ENCODE measurements around the gene POU2F3. TPM values are rescaled to one million over a fixed set of nuclear protein-coding genes. Genes with fewer than 3 reads are reported as not detected.

Gene POU2F3
- total RNA-seq, 1 donor from 2014 or later: 0.98 TPM

DNA sequence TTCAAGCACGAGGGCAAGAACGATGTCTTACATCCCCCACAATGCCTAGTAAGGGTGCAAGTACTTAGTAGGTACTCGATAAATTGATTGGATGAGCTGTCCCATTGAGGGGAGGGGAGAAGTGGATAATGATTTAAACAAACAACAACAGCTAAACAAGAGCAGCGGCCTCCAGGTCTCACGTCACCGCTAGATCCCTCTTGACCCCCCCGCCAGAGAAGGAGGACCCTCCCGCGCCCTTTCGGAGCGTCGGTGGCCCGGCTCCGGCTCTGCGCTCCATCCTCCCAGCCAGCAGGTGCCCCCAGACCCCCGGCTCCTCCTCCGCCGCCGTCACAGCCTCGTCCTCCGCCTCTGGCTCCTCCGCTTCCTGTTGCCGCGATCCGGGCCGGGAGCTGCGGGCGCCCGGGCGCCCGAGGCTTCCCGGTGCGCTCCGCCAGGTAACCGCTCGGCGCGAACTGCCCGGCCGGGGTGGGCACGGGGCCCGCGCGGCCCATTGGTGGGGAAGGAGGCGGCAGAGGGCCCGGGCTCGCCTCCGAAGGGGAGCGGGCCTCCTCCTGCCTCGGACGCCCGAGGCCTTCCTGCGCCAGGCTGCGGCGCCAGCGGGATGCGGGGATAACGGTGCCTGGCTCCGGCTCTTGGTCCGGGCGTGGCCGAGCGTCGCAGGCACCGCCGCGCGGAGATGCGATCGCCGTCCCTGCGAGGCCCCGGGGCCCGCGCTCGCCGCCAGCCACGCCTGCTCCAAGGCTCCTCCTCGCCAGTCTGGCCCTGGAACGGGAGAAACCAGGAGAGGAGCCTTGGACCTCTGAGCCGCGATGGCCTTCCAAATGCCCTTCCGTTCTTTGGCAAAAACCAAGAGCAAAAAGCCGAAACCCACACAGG is 85.2 kb downstream of the POU2F3 start, which contains the start of gene TLCD5:
TLCD5 (plus strand) TSS at position 368 of the 879 bp plus-strand sequence. CDS start 2,143 bp downstream, outside the sequence.
- Mint-ChIP-seq H3K36me3 (peaks cover 6% of the 10 kb centered on the region), H3K4me1 (peaks cover 29% of the 10 kb centered on the region), H3K27me3 (ENCODE audit: low read depth) (no peaks in the 10 kb centered on the region), H3K9me3 (no peaks in the 10 kb centered on the region), H3K27ac (peak within 1 kb of the TSS; percentile 96), H3K4me3 (peak within 1 kb of the TSS; percentile 79)
- TF ChIP-seq, protein P1, sequence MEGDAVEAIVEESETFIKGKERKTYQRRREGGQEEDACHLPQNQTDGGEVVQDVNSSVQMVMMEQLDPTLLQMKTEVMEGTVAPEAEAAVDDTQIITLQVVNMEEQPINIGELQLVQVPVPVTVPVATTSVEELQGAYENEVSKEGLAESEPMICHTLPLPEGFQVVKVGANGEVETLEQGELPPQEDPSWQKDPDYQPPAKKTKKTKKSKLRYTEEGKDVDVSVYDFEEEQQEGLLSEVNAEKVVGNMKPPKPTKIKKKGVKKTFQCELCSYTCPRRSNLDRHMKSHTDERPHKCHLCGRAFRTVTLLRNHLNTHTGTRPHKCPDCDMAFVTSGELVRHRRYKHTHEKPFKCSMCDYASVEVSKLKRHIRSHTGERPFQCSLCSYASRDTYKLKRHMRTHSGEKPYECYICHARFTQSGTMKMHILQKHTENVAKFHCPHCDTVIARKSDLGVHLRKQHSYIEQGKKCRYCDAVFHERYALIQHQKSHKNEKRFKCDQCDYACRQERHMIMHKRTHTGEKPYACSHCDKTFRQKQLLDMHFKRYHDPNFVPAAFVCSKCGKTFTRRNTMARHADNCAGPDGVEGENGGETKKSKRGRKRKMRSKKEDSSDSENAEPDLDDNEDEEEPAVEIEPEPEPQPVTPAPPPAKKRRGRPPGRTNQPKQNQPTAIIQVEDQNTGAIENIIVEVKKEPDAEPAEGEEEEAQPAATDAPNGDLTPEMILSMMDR (IDR thresholded peaks at IDR 0.05; ENCODE audit: unreplicated experiment): no peak
- DNase-seq (ENCODE audit: low spot score in 2 of 2, unreplicated experiment in 2 of 2): peak; percentile 56 to 80

DNA sequence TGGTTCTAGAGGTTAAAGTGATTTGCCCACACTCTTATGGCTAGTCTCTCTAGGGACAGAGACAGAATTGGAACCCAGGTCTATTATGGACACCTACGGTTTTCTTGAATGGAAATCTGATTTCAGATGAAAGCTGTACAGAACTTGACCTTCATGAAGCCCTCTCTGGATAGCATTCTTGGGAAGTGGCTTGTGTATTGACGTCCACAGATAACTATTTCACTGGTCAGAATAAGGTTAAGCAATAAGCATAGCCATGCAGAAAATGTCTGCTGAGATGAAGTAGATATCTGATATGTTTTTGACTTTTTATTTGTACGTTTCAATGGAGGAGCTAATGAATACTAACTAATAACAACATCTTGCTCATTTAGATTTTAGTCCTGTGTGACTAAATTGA is 86.3 kb downstream of the POU2F3 start:
- peaks cover 8% of the 10 kb centered on the region for H3K36me3 Mint-ChIP-seq
- peaks cover 34% of the 10 kb centered on the region for H3K4me1 Mint-ChIP-seq
- H3K9me3 Mint-ChIP-seq: no peaks in the 10 kb centered on the region
- no peaks in the 10 kb centered on the region for H3K27me3 Mint-ChIP-seq (ENCODE audit: low read depth)
- TF ChIP-seq, protein P1 (IDR thresholded peaks at IDR 0.05; ENCODE audit: unreplicated experiment): no peak
- H3K4me3 Mint-ChIP-seq: peak overlapping the region; percentile 79
- H3K27ac Mint-ChIP-seq: peak overlapping the region; percentile 96
- no peak for DNase-seq (ENCODE audit: low spot score in 2 of 2, unreplicated experiment in 2 of 2)

DNA sequence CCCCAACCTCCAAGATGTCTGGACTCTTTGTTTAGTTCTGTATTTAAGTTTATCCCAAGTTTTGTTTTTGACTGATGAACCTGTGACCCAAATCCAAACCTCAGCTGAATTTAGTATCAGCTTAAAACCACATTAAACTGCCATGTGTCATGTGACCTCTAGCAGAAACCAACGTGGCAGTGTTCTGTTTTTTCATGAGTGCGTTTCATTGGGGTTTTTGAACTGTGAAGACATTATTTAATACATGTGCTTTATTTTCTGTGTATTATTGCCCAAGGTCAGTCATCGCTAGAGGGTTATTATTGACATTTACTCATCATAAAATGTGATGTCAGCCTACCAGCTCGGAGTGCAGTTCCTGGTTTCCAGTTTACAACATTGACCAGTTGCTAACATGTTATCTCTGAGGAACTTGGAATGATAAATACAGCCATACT is 86.9 kb downstream of the POU2F3 start:
- H3K9me3 Mint-ChIP-seq: no peaks in the 10 kb centered on the region

DNA sequence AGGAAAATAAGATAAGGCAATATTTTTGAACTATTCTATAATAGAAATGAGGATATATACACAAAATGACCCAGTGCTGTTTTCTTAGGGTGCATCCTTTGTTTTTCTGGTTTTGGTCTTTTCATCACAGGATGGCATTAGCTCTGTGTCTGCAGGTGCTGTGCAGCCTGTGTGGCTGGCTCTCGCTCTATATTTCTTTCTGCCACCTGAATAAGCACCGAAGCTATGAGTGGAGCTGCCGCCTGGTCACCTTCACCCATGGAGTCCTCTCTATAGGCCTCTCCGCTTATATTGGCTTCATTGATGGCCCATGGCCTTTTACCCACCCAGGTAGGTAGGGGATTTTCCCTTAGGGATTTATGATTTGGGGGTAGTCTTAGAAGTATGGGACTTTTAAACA is 87.4 kb downstream of the POU2F3 start:
- Mint-ChIP-seq H3K4me1 (peaks cover 43% of the 10 kb centered on the region), H3K27me3 (ENCODE audit: low read depth) (no peaks in the 10 kb centered on the region)

More for the DNA sequence above, 86.9 kb downstream of the POU2F3 start:
- DNase-seq (ENCODE audit: low spot score in 2 of 2, unreplicated experiment in 2 of 2): no peak
- Mint-ChIP-seq H3K27me3 (ENCODE audit: low read depth) (no peaks in the 10 kb centered on the region), H3K4me3 (peak overlapping the region; percentile 79), H3K4me1 (peaks cover 41% of the 10 kb centered on the region), H3K27ac (peak overlapping the region; percentile 96), H3K36me3 (peaks cover 8% of the 10 kb centered on the region)
- TF ChIP-seq, protein P1 (IDR thresholded peaks at IDR 0.05; ENCODE audit: unreplicated experiment): no peak

DNA sequence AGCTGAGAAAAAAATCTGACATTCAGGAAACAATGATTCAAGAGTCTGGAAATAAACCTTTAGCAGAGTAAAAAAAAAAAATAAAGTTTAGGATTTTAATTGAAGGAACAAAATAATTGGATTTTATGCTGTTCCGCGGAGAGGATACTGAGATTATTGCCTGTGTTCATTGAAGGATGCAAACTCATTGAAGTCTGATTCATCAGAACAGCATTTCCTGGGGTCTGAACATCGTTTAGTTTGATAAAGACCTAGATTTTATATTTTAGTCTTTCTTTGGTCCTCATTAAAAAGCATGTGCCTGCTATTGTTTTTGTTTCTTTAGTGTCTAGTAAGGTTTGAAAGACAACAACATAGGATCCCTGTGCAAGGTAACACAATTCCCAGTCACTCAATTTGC is 89.6 kb downstream of the POU2F3 start:
- H3K27me3 Mint-ChIP-seq (ENCODE audit: low read depth): no peaks in the 10 kb centered on the region
- H3K36me3 Mint-ChIP-seq: peaks cover 8% of the 10 kb centered on the region
- H3K9me3 Mint-ChIP-seq: no peaks in the 10 kb centered on the region
- H3K4me3 Mint-ChIP-seq: no peak overlapping the region
- DNase-seq (ENCODE audit: low spot score in 2 of 2, unreplicated experiment in 2 of 2): no peak
- H3K27ac Mint-ChIP-seq: no peak overlapping the region
- H3K4me1 Mint-ChIP-seq: peaks cover 43% of the 10 kb centered on the region
- TF ChIP-seq, protein P1 (IDR thresholded peaks at IDR 0.05; ENCODE audit: unreplicated experiment): no peak

More for the DNA sequence above, 87.4 kb downstream of the POU2F3 start:
- Mint-ChIP-seq H3K9me3 (no peaks in the 10 kb centered on the region), H3K27ac (peak overlapping the region; percentile 96), H3K36me3 (peaks cover 8% of the 10 kb centered on the region), H3K4me3 (no peak overlapping the region)
- TF ChIP-seq, protein P1 (IDR thresholded peaks at IDR 0.05; ENCODE audit: unreplicated experiment): no peak
- DNase-seq (ENCODE audit: low spot score in 2 of 2, unreplicated experiment in 2 of 2): no peak
